Chondrocyte (in vitro differentiated cells): Measurements from ENCODE around the gene TMPRSS7. TPM values are rescaled to one million over a fixed set of nuclear protein-coding genes. Genes with fewer than 3 reads are reported as not detected.

Experiments used
- DNase-seq: peaks from one replicate; pipeline ENCODE4 v3.0.0; 2021; ENCODE audit warnings: mixed read lengths, low spot score
- H3K27ac Mint-ChIP-seq: one replicate; pipeline ENCODE4 v1.8.0; 2021; ENCODE audit warnings: mild to moderate bottlenecking, moderate library complexity, mixed read lengths; ENCODE audit not compliant: unreplicated experiment
- H3K27me3 Mint-ChIP-seq: 2 replicates; pipeline ENCODE4 v1.8.0; 2021; ENCODE audit warnings: low read depth, mixed read lengths
- H3K36me3 Mint-ChIP-seq: 2 replicates; pipeline ENCODE4 v1.8.0; 2021; ENCODE audit warnings: low read depth, mixed read lengths
- H3K4me1 Mint-ChIP-seq: 2 replicates; pipeline ENCODE4 v1.8.0; 2021; ENCODE audit warnings: low read depth, mild to moderate bottlenecking, mixed read lengths
- H3K4me3 Mint-ChIP-seq: one replicate; pipeline ENCODE4 v1.8.0; 2021; ENCODE audit warnings: mild to moderate bottlenecking, moderate library complexity, mixed read lengths; ENCODE audit not compliant: unreplicated experiment
- H3K9me3 Mint-ChIP-seq: 2 replicates; pipeline ENCODE4 v1.8.0; 2021; ENCODE audit warnings: low read depth, mixed read lengths
- CTCF ChIP-seq: fragments of 200-600 bp; sonication (generic); IDR thresholded peaks from 2 replicates; pipeline ENCODE4 v1.5.0; 2021; ENCODE audit warnings: antibody characterized with exemption, mild to moderate bottlenecking, moderate library complexity
- total RNA-seq: library from RNA; stranded (reverse); gene quantifications from 3 replicates; pipeline ENCODE4 v1.2.1, GENCODE V29; 2021

Gene TMPRSS7
- total RNA-seq, 1 donor from 2014 or later, result not detected

GRCh38 chr3:112126511-112126911, 92.0 kb downstream of the TMPRSS7 start:
- no peaks in the 10 kb centered on the region for H3K27me3 Mint-ChIP-seq
- H3K27ac Mint-ChIP-seq, result no peak overlapping the region
- no peak for TF ChIP-seq CTCF
- no peaks in the 10 kb centered on the region for H3K36me3 Mint-ChIP-seq
- peaks cover 7% of the 10 kb centered on the region for H3K4me1 Mint-ChIP-seq
- no peak for DNase-seq
- no peak overlapping the region for H3K4me3 Mint-ChIP-seq
- H3K9me3 Mint-ChIP-seq, result no peaks in the 10 kb centered on the region

- DNase-seq, result no peak
- Mint-ChIP-seq H3K9me3 (no peaks in the 10 kb centered on the region), H3K36me3 (no peaks in the 10 kb centered on the region), H3K27me3 (no peaks in the 10 kb centered on the region), H3K4me3 (no peak overlapping the region), H3K27ac (no peak overlapping the region), H3K4me1 (peaks cover 7% of the 10 kb centered on the region)
- TF ChIP-seq CTCF, result no peak
Observed at GRCh38 chr3:112127522-112128494, 93.3 kb downstream of the TMPRSS7 start.

GRCh38 chr3:112128843-112129727, 94.5 kb downstream of the TMPRSS7 start:
- no peak overlapping the region for H3K27ac Mint-ChIP-seq
- H3K4me3 Mint-ChIP-seq, result no peak overlapping the region
- DNase-seq, result no peak
- peaks cover 7% of the 10 kb centered on the region for H3K4me1 Mint-ChIP-seq
- no peaks in the 10 kb centered on the region for H3K9me3 Mint-ChIP-seq
- no peak for TF ChIP-seq CTCF
- no peaks in the 10 kb centered on the region for H3K36me3 Mint-ChIP-seq
- H3K27me3 Mint-ChIP-seq, result no peaks in the 10 kb centered on the region

- Mint-ChIP-seq H3K4me3 (no peak overlapping the region), H3K27me3 (no peaks in the 10 kb centered on the region)
Observed at GRCh38 chr3:112129925-112130637, 95.5 kb downstream of the TMPRSS7 start.

More at GRCh38 chr3:112129925-112130637, 95.5 kb downstream of the TMPRSS7 start:
- Mint-ChIP-seq H3K9me3 (no peaks in the 10 kb centered on the region), H3K4me1 (peaks cover 7% of the 10 kb centered on the region), H3K27ac (no peak overlapping the region), H3K36me3 (no peaks in the 10 kb centered on the region)
- TF ChIP-seq CTCF, result no peak
- no peak for DNase-seq
